ENCODE results near the gene HECW1. TPM values are rescaled to one million over a fixed set of nuclear protein-coding genes. Genes with fewer than 3 reads are reported as not detected.

HECW1 gene
- total RNA-seq, 1 donor: under 0.01 TPM

DNA sequence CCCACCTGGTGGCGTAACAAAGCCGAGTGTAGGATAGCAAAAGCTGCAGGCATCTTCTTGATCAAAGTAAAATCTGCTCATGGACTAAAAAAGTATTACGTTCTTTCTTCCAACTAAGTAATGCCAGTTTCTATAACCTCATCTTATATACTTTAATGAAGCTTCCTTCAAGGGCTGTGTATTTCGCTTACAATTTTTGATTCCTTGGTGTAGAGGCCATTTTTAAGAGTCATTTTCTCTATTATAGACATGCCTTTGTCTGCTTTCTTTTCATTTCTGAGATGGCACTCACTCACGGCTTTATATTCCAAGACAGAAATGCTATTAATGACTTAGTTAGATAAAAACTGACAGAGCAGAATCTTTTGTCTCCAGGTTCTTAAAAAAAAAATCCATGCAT is 194.0 kb downstream of the HECW1 start:
- Histone ChIP-seq H3K4me3 (ENCODE audit: low read length) (no peak overlapping the region), H3K4me1 (ENCODE audit: insufficient read depth, low read length) (no peaks in the 10 kb centered on the region), H3K9me3 (ENCODE audit: low read depth, low read length) (no peaks in the 10 kb centered on the region), H3K27me3 (ENCODE audit: insufficient read depth, low read length) (peaks cover 2% of the 10 kb centered on the region)

DNA sequence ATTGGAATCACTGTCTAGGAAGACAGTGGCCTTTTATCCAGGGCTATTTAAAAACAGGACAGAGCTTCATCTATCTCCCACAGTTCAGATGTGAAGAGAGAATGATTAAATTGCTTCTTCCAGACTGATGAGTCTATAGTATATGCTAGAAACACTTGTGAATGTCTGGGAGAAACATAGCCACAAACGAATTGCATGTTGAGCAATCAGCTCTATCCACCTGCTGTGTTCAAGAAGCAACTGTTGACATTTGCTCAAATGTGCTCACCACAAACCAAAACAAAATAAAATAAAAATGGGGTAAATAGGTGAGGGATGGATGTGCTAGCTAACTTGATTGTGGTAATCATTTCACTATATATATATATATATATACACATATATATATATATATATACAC is 195.1 kb downstream of the HECW1 start:
- no peak overlapping the region for H3K4me3 ChIP-seq (ENCODE audit: low read length)
- H3K4me1 ChIP-seq (ENCODE audit: insufficient read depth, low read length): no peaks in the 10 kb centered on the region
- H3K27me3 ChIP-seq (ENCODE audit: insufficient read depth, low read length): peaks cover 2% of the 10 kb centered on the region
- H3K9me3 ChIP-seq (ENCODE audit: low read depth, low read length): no peaks in the 10 kb centered on the region

DNA sequence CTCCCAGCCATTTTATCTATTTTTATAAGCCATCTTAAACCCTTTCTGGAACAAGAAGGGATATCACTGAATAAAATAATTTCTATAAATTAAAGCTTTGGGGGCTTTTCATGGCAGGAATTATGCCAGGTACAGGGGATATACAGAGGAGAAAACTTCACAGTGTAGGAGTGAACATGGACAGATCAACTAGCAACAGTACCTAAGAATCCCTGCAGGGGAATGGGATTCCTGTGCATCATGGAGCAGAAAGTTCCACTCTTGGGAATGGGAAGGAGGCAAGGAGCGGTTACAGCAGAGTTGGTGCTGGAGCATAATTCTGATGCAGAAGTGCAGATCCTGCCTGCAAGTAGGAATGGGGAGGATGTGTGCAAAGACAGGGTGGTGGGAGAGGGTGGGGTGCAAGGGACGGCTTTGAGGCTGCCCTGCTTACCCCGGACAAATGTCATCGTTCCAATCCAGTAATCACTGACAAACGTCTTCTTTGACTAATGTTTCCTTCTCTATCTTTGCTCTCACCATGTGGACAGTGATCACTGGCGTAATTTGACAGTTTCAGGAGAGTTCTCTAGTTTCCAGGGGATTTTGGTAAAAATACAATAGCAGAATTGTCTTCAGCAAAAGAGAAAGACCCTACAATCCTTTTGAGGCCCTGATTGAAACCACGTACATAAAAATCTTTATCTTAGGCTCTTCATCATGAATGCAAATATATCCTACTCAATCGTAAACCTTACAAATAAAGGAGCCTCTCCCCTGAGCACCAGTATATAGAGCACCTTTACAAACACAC is 196.7 kb downstream of the HECW1 start:
- H3K27me3 ChIP-seq (ENCODE audit: insufficient read depth, low read length): peaks cover 2% of the 10 kb centered on the region
- H3K4me3 ChIP-seq (ENCODE audit: low read length): no peak overlapping the region
- H3K4me1 ChIP-seq (ENCODE audit: insufficient read depth, low read length): no peaks in the 10 kb centered on the region
- H3K9me3 ChIP-seq (ENCODE audit: low read depth, low read length): no peaks in the 10 kb centered on the region

DNA sequence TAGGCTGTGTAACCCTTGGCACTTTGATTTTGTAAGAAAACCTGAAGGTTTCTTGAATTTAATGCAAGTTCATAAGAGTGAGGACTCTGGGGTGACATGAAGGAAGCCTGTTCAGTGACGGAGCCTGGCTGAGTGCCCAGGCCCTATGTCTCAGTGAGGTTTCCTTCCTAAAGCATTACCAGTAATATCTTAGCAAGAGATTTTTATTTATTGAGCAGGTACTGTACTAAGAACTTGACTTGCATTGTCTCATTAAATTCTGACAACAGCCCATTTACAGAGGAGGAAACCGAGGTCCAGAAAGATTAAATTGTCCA is 197.2 kb downstream of the HECW1 start:
- Histone ChIP-seq H3K4me1 (ENCODE audit: insufficient read depth, low read length) (no peaks in the 10 kb centered on the region), H3K9me3 (ENCODE audit: low read depth, low read length) (no peaks in the 10 kb centered on the region), H3K4me3 (ENCODE audit: low read length) (no peak overlapping the region), H3K27me3 (ENCODE audit: insufficient read depth, low read length) (peaks cover 2% of the 10 kb centered on the region)

DNA sequence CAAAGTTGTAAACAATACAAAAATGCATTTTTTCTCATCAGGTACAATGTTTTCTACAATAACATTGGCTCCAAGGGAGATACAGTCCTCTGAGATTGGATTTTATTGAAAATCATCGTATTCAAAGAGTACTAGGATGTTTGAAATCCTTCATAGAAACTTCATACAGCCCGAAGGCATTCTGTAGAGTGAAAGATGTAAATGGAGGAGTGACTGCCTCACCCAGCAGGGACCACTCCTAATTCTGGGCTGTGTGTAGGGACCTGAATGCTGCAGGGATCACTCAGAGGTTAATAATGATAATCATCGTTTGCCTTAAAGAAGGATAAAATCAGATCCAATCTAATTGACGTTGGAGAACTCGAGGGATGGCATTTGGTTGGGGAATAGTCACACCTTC is 198.6 kb downstream of the HECW1 start:
- no peaks in the 10 kb centered on the region for H3K9me3 ChIP-seq (ENCODE audit: low read depth, low read length)
- no peaks in the 10 kb centered on the region for H3K4me1 ChIP-seq (ENCODE audit: insufficient read depth, low read length)
- H3K4me3 ChIP-seq (ENCODE audit: low read length): no peak overlapping the region
- H3K27me3 ChIP-seq (ENCODE audit: insufficient read depth, low read length): peaks cover 2% of the 10 kb centered on the region

DNA sequence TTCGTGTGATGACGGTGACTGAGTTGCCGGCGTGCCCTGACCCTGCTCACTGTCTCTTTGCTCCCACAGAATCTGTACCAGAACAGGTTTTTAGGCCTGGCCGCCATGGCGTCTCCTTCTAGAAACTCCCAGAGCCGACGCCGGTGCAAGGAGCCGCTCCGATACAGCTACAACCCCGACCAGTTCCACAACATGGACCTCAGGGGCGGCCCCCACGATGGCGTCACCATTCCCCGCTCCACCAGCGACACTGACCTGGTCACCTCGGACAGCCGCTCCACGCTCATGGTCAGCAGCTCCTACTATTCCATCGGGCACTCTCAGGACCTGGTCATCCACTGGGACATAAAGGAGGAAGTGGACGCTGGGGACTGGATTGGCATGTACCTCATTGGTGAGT is 199.2 kb downstream of the HECW1 start:
- no peaks in the 10 kb centered on the region for H3K9me3 ChIP-seq (ENCODE audit: low read depth, low read length)
- no peaks in the 10 kb centered on the region for H3K4me1 ChIP-seq (ENCODE audit: insufficient read depth, low read length)
- no peak overlapping the region for H3K4me3 ChIP-seq (ENCODE audit: low read length)
- H3K27me3 ChIP-seq (ENCODE audit: insufficient read depth, low read length): peaks cover 2% of the 10 kb centered on the region

DNA sequence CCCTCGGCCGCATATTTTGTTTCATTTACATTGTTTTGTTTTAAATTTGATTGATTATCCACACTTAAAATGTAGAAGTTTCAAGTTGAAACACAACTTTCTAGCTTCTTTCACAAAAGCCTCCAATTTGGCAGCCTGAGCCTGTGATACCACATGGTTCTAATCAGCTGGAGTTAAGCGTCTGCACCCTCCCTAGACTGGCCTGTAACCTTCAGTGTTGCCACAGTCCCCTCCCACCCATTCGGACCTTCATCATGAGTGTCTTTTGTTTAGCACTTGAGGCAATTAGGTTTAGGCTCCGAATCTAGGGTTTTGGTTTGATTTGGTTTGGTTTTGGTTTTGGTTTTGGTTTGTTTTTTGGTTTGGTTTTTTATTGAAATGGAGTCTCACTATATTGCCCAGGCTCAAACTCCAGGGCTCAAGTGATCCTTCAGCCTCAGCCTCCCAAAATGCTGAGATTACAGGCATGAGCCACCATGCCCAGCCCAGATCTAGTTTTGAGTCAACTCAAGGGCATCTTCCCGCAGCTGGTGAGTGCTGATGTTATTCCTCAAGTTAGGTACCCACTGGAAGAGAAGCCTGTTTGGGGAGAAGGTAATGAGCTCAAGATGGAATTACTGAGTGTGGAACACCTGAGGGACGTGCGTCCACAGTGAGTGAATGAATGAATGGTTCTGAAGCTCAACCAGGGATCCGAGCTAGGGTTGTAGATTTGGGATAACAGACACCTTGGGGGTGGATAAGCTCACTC is 201.4 kb downstream of the HECW1 start:
- no peak overlapping the region for H3K4me3 ChIP-seq (ENCODE audit: low read length)
- H3K27me3 ChIP-seq (ENCODE audit: insufficient read depth, low read length): no peaks in the 10 kb centered on the region
- H3K9me3 ChIP-seq (ENCODE audit: low read depth, low read length): no peaks in the 10 kb centered on the region
- no peaks in the 10 kb centered on the region for H3K4me1 ChIP-seq (ENCODE audit: insufficient read depth, low read length)

DNA sequence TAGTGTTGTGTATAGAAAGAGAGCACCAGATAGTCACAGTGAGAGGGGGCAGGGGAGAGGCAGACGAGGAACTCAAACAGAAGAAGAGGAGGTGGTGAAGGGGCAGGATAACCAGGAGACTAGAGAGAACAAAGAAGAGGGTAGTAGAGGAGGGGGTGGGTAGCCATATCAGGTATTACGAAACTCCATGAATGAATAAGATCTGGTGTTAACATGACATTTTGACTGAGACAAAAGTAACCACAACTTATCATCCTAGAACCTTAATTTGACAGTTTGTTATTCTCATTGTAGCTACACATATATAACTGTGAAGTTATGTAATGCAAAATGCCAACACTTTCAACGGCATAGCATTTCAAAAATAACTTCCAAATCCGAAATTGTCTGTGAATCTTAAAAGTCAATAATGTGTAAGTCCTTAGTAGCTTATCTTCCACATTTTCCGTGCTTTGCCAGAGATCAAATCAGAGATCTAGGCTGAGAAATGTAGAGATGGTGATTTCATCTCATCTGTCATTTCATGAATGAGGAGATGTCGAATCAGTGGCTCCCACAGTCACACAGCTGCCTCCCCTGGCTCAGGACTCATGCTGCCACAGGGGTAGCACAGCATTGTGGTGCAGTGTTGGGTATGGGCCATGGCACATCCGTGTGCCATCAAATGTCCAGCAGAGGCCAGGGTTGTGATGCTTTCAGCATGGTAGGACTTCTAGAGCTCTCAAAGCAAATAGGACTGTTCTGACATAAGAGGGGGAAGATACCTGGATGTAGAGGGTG is 202.1 kb downstream of the HECW1 start:
- Histone ChIP-seq H3K27me3 (ENCODE audit: insufficient read depth, low read length) (no peaks in the 10 kb centered on the region), H3K9me3 (ENCODE audit: low read depth, low read length) (no peaks in the 10 kb centered on the region), H3K4me3 (ENCODE audit: low read length) (no peak overlapping the region), H3K4me1 (ENCODE audit: insufficient read depth, low read length) (no peaks in the 10 kb centered on the region)

DNA sequence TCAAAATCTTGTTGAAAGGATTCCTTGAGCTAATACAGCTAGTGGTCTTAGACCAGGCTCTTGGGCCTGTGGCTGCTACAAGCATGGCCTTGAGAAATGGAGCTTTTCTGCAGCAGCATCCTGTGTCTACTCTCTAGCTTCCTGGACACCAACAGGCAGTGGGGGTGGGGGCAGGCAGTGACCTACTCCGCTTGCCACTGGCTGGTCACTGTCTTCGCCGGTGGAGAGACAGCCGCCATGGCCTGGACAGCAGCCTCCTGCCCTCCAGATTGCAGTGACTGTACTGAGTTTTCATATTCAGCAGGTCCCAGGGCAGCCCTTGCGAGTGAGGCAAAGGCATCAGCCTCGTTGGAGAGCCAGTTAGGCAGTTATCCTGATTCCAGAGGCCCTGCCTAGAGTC is 204.6 kb downstream of the HECW1 start:
- Histone ChIP-seq H3K4me3 (ENCODE audit: low read length) (no peak overlapping the region), H3K27me3 (ENCODE audit: insufficient read depth, low read length) (no peaks in the 10 kb centered on the region), H3K4me1 (ENCODE audit: insufficient read depth, low read length) (no peaks in the 10 kb centered on the region), H3K9me3 (ENCODE audit: low read depth, low read length) (no peaks in the 10 kb centered on the region)

DNA sequence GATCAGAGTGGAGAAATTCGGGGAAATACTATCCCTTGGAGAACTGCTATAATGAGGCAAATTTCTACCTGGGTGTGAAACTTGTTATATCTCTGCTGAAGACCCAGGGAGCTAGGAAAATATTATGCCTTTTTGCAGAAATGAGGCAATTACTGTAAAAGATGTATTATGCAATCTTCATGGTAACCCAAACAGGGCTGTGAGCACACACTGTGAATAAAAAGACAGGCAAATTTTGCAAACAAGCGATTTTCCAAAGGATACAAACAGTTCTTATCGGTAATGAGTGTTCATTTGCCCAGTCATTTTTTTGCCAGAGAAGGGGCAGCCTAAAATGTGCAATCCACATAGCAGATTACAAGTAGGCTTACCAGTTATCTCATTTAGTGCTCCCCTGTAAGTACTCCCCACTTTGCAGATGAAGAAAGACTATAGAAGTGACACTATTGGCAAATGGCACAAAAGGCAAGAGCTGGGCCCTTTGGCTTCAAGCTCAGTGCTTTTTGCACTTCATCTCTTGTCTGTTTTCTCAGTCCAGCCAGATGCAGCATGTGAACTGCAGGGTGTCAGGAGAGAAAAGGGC is 205.8 kb downstream of the HECW1 start:
- H3K9me3 ChIP-seq (ENCODE audit: low read depth, low read length): no peaks in the 10 kb centered on the region
- no peaks in the 10 kb centered on the region for H3K27me3 ChIP-seq (ENCODE audit: insufficient read depth, low read length)
- H3K4me1 ChIP-seq (ENCODE audit: insufficient read depth, low read length): no peaks in the 10 kb centered on the region
- H3K4me3 ChIP-seq (ENCODE audit: low read length): no peak overlapping the region

DNA sequence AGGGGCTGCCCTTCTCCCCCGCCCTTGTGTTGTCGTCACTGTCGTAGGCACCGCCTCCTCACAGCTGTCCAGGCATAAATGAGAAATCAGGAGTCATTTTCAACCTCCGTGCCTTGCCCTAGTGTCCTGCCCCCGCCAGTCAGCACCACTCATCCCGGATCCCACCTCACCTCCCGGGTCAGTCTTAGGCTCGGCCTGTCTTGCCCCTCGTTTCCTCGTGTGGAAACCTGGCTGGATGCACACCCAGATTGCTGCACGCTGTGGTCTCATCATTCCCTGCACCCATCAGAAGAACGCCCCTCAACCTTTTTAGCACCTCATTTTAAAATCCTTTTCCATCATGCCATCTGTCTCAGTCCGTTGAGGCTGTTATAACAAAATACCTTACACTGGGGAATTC is 213.1 kb downstream of the HECW1 start:
- Histone ChIP-seq H3K4me1 (ENCODE audit: insufficient read depth, low read length) (no peaks in the 10 kb centered on the region), H3K9me3 (ENCODE audit: low read depth, low read length) (no peaks in the 10 kb centered on the region), H3K4me3 (ENCODE audit: low read length) (no peak overlapping the region), H3K27me3 (ENCODE audit: insufficient read depth, low read length) (no peaks in the 10 kb centered on the region)

DNA sequence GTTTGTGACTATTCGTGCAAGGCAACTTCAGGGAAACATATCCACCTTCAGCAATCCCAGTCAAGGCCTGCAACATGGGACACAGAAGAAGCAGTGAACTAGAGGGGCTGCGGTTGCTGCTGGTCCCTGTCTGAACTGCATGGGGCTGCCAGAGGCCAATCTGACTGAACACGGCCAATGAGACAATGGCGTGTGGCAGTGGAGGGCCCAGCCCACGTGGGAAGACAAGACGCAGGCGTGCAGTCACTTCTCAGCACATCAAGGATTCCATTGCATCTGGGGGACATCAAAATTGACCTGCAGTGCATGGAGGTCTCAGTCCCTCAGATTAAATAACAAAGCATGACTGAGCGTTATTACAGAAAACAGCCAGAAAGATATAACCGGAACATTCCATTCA is 215.9 kb downstream of the HECW1 start:
- H3K9me3 ChIP-seq (ENCODE audit: low read depth, low read length): no peaks in the 10 kb centered on the region
- H3K4me3 ChIP-seq (ENCODE audit: low read length): no peak overlapping the region
- no peaks in the 10 kb centered on the region for H3K27me3 ChIP-seq (ENCODE audit: insufficient read depth, low read length)
- no peaks in the 10 kb centered on the region for H3K4me1 ChIP-seq (ENCODE audit: insufficient read depth, low read length)

DNA sequence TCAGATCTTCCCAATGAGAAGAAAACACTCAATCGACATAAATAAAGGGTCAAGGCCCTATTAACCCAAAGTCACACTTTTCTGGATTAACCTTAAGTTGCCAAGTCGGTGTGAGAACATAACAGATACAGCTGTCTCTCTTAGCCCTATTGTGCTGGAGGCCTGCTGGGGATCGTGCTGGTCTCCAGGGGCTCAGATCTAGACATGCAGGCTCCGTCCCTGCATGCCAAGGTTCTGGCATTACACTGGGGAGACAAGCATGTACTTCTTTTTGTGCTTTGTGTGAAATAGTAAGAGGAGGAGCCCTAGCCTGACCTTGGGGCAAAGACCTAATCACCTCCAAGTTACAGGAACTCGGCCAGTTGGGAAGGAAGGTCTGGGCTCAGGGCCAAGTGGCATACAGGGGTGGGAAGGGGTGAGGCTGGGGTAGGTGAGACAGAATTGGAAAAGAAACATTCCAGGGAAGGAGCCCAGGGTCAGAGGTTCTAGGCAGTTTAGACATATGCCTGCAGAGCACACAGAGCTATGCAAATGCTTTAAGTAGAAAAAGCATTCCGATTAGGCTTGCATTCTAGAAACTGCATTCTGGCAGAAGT is 216.4 kb downstream of the HECW1 start:
- Histone ChIP-seq H3K4me3 (ENCODE audit: low read length) (no peak overlapping the region), H3K4me1 (ENCODE audit: insufficient read depth, low read length) (no peaks in the 10 kb centered on the region), H3K27me3 (ENCODE audit: insufficient read depth, low read length) (no peaks in the 10 kb centered on the region), H3K9me3 (ENCODE audit: low read depth, low read length) (no peaks in the 10 kb centered on the region)

DNA sequence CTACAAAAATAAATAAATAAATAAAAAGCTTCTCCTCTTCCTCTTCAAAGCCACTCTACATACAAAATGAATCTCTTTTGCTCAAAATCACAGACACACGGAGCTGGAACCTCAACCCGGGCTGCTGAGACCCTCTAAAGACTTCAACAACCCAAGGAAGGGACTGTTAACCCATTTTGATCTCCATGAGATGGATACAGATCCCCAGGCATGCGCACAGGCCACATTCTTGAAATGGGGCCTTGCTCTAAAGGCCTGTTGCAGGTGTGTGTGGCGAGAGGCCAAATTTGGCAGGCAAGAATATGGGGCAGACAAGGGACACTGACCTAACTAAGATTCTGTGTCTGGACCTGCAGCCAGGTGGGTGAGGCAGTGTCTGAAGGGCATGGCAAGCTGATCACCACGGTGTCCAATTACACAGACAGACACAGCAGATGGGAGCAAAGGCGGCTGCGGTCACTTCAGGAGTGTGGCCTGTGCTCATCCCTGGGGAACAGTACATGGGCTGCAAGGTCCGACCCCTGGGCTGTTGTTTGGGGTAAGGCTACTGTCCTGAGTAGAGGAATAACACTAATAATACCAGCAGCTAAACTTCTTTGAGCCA is 219.8 kb downstream of the HECW1 start:
- Histone ChIP-seq H3K4me1 (ENCODE audit: insufficient read depth, low read length) (no peaks in the 10 kb centered on the region), H3K9me3 (ENCODE audit: low read depth, low read length) (no peaks in the 10 kb centered on the region), H3K27me3 (ENCODE audit: insufficient read depth, low read length) (no peaks in the 10 kb centered on the region), H3K4me3 (ENCODE audit: low read length) (no peak overlapping the region)
